Liver (tissue), 9 donors: Measurements from ENCODE around the gene ENC1. TPM values are rescaled to one million over a fixed set of nuclear protein-coding genes. Genes with fewer than 3 reads are reported as not detected.

Experiments used
- DNase-seq: peaks from one replicate; pipeline ENCODE4 v3.0.0-alpha.2; 2017; ENCODE audit warnings: low spot score
- H3K27ac ChIP-seq, 2 donors: one replicate each; pipeline ENCODE4 v1.7.0; 2013; ENCODE audit warnings: inconsistent platforms in 2 of 2, low read length in 2 of 2, control low read depth in 1 of 2, low read depth in 1 of 2, mild to moderate bottlenecking in 1 of 2
- H3K27me3 ChIP-seq, 4 donors: one replicate each; pipeline versions ENCODE4 v1.6.1 to v1.7.0; 2013; ENCODE audit warnings: low read length in 3 of 4, inconsistent platforms in 1 of 4, mild to moderate bottlenecking in 1 of 4, moderate library complexity in 1 of 4; ENCODE audit not compliant: control insufficient read depth in 4 of 4, insufficient read depth in 4 of 4
- H3K36me3 ChIP-seq, 4 donors: one replicate each; pipeline versions ENCODE4 v1.6.1 to v1.7.0; 2013; ENCODE audit warnings: low read length in 3 of 4, mild to moderate bottlenecking in 3 of 4, low read depth in 1 of 4, moderate library complexity in 1 of 4; ENCODE audit not compliant: control insufficient read depth in 4 of 4, insufficient read depth in 3 of 4
- H3K4me1 ChIP-seq, 4 donors: one replicate each; pipeline versions ENCODE4 v1.6.1 to v1.7.0; 2013; ENCODE audit warnings: low read length in 3 of 4, mild to moderate bottlenecking in 3 of 4, moderate library complexity in 1 of 4; ENCODE audit not compliant: control insufficient read depth in 4 of 4, insufficient read depth in 4 of 4
- H3K4me3 ChIP-seq, 3 donors: one replicate each; pipeline versions ENCODE4 v1.6.1 to v1.7.0; 2013; ENCODE audit warnings: low read length in 3 of 3, control low read depth in 1 of 3, low read depth in 1 of 3, mild to moderate bottlenecking in 1 of 3
- H3K9ac ChIP-seq, 2 donors: one replicate each; pipeline ENCODE4 v1.7.0; 2013; ENCODE audit warnings: low read length in 2 of 2, mild to moderate bottlenecking in 2 of 2, moderate library complexity in 2 of 2, control low read depth in 1 of 2, low read depth in 1 of 2
- H3K9me3 ChIP-seq, 4 donors: one replicate each; pipeline versions ENCODE4 v1.6.1 to v1.7.0; 2013; ENCODE audit warnings: low read length in 3 of 4; ENCODE audit not compliant: control insufficient read depth in 4 of 4
- ATF3 ChIP-seq: IDR thresholded peaks from 2 replicates; pipeline ENCODE4 v1.6.1; 2016; ENCODE audit warnings: antibody characterized with exemption
- CTCF ChIP-seq: fragments of 150-350 bp; IDR thresholded peaks from 2 replicates; pipeline ENCODE4 v1.5.1; 2017; ENCODE audit warnings: improper control_type of control experiment, low read depth, low read length; ENCODE audit not compliant: missing input control
- EGR1 ChIP-seq, 2 donors: IDR thresholded peaks; 2 replicates each; pipeline ENCODE4 v1.6.1; 2016 to 2018; ENCODE audit warnings: antibody characterized with exemption in 2 of 2, low read depth in 2 of 2
- FOXA1 ChIP-seq: IDR thresholded peaks from 2 replicates; pipeline ENCODE4 v1.6.1; 2016; ENCODE audit warnings: antibody characterized with exemption
- FOXA2 ChIP-seq: IDR thresholded peaks from 2 replicates; pipeline ENCODE4 v1.6.1; 2016; ENCODE audit warnings: antibody characterized with exemption
- GABPA ChIP-seq, 2 donors: IDR thresholded peaks in 1 of 2; conservative IDR thresholded peaks in 1 of 2; 2 replicates each; pipeline ENCODE4 v1.6.1; 2016; ENCODE audit warnings: antibody characterized with exemption in 2 of 2, mild to moderate bottlenecking in 1 of 2, moderate library complexity in 1 of 2
- HNF4A ChIP-seq, 2 donors: conservative IDR thresholded peaks; 2 replicates each; pipeline ENCODE4 v1.6.1; 2016; ENCODE audit warnings: antibody characterized with exemption in 2 of 2, mild to moderate bottlenecking in 2 of 2
- HNF4G ChIP-seq: IDR thresholded peaks from 2 replicates; pipeline ENCODE4 v1.6.1; 2016; ENCODE audit warnings: antibody characterized with exemption
- JUND ChIP-seq, 2 donors: IDR thresholded peaks; 2 replicates each; pipeline ENCODE4 v1.6.1; 2016; ENCODE audit warnings: antibody characterized with exemption in 2 of 2
- MAX ChIP-seq: IDR thresholded peaks from 2 replicates; pipeline ENCODE4 v1.6.1; 2016; ENCODE audit warnings: antibody characterized with exemption
- NR2F2 ChIP-seq: IDR thresholded peaks from 2 replicates; pipeline ENCODE4 v1.6.1; 2016; ENCODE audit warnings: antibody characterized with exemption
- RAD21 ChIP-seq, 2 donors: IDR thresholded peaks; 2 replicates each; pipeline ENCODE4 v1.6.1; 2016; ENCODE audit warnings: antibody characterized with exemption in 2 of 2, mild to moderate bottlenecking in 2 of 2
- REST ChIP-seq: IDR thresholded peaks from 2 replicates; pipeline ENCODE4 v1.6.1; 2016; ENCODE audit warnings: antibody characterized with exemption, mild to moderate bottlenecking
- RXRA ChIP-seq, 2 donors: IDR thresholded peaks; 2 replicates each; pipeline ENCODE4 v1.6.1; 2017 to 2018; ENCODE audit warnings: antibody characterized with exemption in 2 of 2, mild to moderate bottlenecking in 1 of 2
- SP1 ChIP-seq: IDR thresholded peaks from 2 replicates; pipeline ENCODE4 v1.6.1; 2018; ENCODE audit warnings: antibody characterized with exemption, mild to moderate bottlenecking
- TAF1 ChIP-seq: conservative IDR thresholded peaks from 2 replicates; pipeline ENCODE4 v1.6.1; 2016; ENCODE audit warnings: antibody characterized with exemption, mild to moderate bottlenecking
- YY1 ChIP-seq: IDR thresholded peaks from 2 replicates; pipeline ENCODE4 v1.6.1; 2016; ENCODE audit warnings: antibody characterized with exemption, mild to moderate bottlenecking
- ZBTB33 ChIP-seq: IDR thresholded peaks from 2 replicates; pipeline ENCODE4 v1.6.1; 2016; ENCODE audit warnings: antibody characterized with exemption
- WGBS: extraction: QIAGEN DNeasy Blood & Tissue Kit; methylation state at CpG from one replicate; pipeline ENCODE4 v1.1.7; 2013; 5-methylcytosine and 5-hydroxymethylcytosine counted together
- polyA plus RNA-seq, 2 donors: library from polyadenylated mRNA; stranded (reverse) in 1 of 2; unstranded in 1 of 2; fragments of 200-250 nt in 1 of 2; fragments of >200 nt in 1 of 2; fragmentation: Nextera tagmentation in 1 of 2; extraction: Ambion mirVana in 1 of 2; gene quantifications; one replicate each; pipeline versions ENCODE4 v1.2.1 to v1.2.3, GENCODE V29; 2013 to 2015
- total RNA-seq, 2 donors: library from RNA; depleted of rRNA; stranded (reverse); fragments of >200 nt; gene quantifications; one replicate each; pipeline ENCODE4 v1.2.3, GENCODE V29; 2014
- donor health status: healthy.
- donor health status: healthy.
- donor health status: healthy.
- donor health status: healthy.
- donor health status: healthy.

Gene ENC1
- total and polyA plus RNA-seq, 4 donors, result 5.7 to 34.4 (median 13.8) TPM

- Histone ChIP-seq H3K9ac (peak overlapping the region; percentile 81 to 86), H3K27ac (peak overlapping the region; percentile 91 to 92), H3K9me3 (no peaks in the 10 kb centered on the region), H3K27me3 (no peaks in the 10 kb centered on the region), H3K4me1 (peaks cover 3 to 44% (median 29%) of the 10 kb centered on the region in 4 donors), H3K36me3 (peaks cover 2 to 12% (median 5%) of the 10 kb centered on the region in 4 donors), H3K4me3 (peak overlapping the region; percentile 78 to 95 (median 80))
- TF ChIP-seq EGR1 (IDR thresholded peaks at IDR 0.05; ENCODE audit: low read depth in 2 of 2) (no peak), RAD21 (IDR thresholded peaks at IDR 0.05) (peak in 1 of 2 donors; percentile 54), CTCF (peak; percentile 19)
- under 1% methylated on average over 57 of the region's 57 CpGs for WGBS
- DNase-seq, result no peak
These were observed 600 bp downstream of the ENC1 start for GRCh38 chr5:74639807-74640449.

GRCh38 chr5:74638970-74639806 lies 1.3 kb downstream of the ENC1 start:
- Histone ChIP-seq H3K36me3 (peaks cover 6 to 13% (median 7%) of the 10 kb centered on the region in 4 donors), H3K27ac (peak overlapping the region; percentile 91 to 92), H3K9me3 (no peaks in the 10 kb centered on the region), H3K9ac (peak overlapping the region; percentile 81 to 86), H3K4me3 (peak overlapping the region; percentile 78 to 95 (median 80)), H3K4me1 (peaks cover 3 to 44% (median 29%) of the 10 kb centered on the region in 4 donors), H3K27me3 (no peaks in the 10 kb centered on the region)
- DNase-seq, result no peak
- TF ChIP-seq CTCF (no peak), SP1 (no peak), JUND (IDR thresholded peaks at IDR 0.05) (no peak), ZBTB33 (no peak), HNF4G (no peak), ATF3 (no peak), RAD21 (IDR thresholded peaks at IDR 0.05) (peak; percentile 31 to 38), TAF1 (no peak), FOXA1 (no peak), GABPA (IDR thresholded peaks at IDR 0.05 in 1 of 2, conservative IDR thresholded peaks at IDR 0.05 in 1 of 2) (no peak), HNF4A (conservative IDR thresholded peaks at IDR 0.05) (peak in 1 of 2 donors; percentile 7), REST (no peak), NR2F2 (no peak), FOXA2 (peak; percentile 36), EGR1 (IDR thresholded peaks at IDR 0.05; ENCODE audit: low read depth in 2 of 2) (no peak), RXRA (IDR thresholded peaks at IDR 0.05) (peak in 1 of 2 donors; percentile 19), YY1 (peak; percentile 14), MAX (no peak)
- whole genome bisulfite sequencing, result 6% methylated on average over 10 of the region's 10 CpGs
